Measurements from ENCODE around the gene ETV2.

DNA sequence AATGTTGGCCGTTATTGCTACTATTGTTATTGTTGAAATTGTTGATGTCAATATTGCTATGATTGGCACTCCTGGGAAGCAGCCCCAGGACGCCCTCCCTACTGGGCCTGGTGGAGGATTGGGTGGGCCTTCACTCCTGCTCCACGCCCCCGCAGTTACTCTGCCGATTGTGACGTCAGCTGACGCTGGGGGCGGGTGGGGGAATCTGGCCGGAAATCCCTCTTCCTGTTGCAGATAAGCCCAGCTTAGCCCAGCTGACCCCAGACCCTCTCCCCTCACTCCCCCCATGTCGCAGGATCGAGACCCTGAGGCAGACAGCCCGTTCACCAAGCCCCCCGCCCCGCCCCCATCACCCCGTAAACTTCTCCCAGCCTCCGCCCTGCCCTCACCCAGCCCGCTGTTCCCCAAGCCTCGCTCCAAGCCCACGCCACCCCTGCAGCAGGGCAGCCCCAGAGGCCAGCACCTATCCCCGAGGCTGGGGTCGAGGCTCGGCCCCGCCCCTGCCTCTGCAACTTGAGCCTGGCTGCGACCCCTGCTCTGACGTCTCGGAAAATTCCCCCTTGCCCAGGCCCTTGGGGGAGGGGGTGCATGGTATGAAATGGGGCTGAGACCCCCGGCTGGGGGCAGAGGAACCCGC lies at the start of gene ETV2:
- TF ChIP-seq, protein P1, sequence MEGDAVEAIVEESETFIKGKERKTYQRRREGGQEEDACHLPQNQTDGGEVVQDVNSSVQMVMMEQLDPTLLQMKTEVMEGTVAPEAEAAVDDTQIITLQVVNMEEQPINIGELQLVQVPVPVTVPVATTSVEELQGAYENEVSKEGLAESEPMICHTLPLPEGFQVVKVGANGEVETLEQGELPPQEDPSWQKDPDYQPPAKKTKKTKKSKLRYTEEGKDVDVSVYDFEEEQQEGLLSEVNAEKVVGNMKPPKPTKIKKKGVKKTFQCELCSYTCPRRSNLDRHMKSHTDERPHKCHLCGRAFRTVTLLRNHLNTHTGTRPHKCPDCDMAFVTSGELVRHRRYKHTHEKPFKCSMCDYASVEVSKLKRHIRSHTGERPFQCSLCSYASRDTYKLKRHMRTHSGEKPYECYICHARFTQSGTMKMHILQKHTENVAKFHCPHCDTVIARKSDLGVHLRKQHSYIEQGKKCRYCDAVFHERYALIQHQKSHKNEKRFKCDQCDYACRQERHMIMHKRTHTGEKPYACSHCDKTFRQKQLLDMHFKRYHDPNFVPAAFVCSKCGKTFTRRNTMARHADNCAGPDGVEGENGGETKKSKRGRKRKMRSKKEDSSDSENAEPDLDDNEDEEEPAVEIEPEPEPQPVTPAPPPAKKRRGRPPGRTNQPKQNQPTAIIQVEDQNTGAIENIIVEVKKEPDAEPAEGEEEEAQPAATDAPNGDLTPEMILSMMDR (IDR thresholded peaks at IDR 0.05) = no peak
- no peak for TF ChIP-seq POLR2A (IDR thresholded peaks at IDR 0.05)
